ENCODE data around the gene CLEC3B.

DNA sequence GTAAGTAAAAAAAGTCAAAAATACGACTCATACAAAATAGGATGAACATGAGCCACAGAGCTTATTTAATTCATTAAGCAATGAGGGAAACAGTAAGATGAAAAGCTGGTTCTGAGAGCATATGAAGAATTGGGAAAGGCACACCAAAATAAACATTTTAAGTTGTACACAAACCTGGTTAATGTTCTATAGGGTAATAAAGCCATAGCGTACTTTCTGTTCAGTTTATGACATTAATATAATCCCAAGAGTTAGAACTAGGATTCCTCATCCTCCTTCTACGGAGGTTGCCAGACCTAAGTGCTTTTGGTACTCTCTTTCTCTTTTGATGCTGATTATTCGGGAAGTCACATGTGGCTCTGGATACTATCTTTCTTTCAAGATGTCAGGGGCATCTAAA, 41.4 kb downstream of the CLEC3B start:
- TF ChIP-seq, protein P1, sequence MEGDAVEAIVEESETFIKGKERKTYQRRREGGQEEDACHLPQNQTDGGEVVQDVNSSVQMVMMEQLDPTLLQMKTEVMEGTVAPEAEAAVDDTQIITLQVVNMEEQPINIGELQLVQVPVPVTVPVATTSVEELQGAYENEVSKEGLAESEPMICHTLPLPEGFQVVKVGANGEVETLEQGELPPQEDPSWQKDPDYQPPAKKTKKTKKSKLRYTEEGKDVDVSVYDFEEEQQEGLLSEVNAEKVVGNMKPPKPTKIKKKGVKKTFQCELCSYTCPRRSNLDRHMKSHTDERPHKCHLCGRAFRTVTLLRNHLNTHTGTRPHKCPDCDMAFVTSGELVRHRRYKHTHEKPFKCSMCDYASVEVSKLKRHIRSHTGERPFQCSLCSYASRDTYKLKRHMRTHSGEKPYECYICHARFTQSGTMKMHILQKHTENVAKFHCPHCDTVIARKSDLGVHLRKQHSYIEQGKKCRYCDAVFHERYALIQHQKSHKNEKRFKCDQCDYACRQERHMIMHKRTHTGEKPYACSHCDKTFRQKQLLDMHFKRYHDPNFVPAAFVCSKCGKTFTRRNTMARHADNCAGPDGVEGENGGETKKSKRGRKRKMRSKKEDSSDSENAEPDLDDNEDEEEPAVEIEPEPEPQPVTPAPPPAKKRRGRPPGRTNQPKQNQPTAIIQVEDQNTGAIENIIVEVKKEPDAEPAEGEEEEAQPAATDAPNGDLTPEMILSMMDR (IDR thresholded peaks at IDR 0.05), result no peak
- no peak for TF ChIP-seq POLR2A (IDR thresholded peaks at IDR 0.05)
